Mesenchymal stem cell (in vitro differentiated cells and primary cell): ENCODE data around the gene PHF20.

ENCODE experiments used
- DNase-seq: peaks from one replicate; pipeline ENCODE4 v3.0.0-alpha.2; 2013
- H2AFZ ChIP-seq: one replicate; pipeline ENCODE4 v1.6.1; 2013; ENCODE audit warnings: low read depth, mild to moderate bottlenecking, control low read depth, inconsistent platforms, low read length, moderate library complexity
- H2AK5ac ChIP-seq: 2 replicates; pipeline ENCODE4 v1.6.1; 2013; ENCODE audit warnings: low read length, moderate library complexity, mild to moderate bottlenecking, inconsistent platforms; ENCODE audit not compliant: severe bottlenecking
- H2BK120ac ChIP-seq: one replicate; pipeline ENCODE4 v1.6.1; 2013; ENCODE audit warnings: low read depth, mild to moderate bottlenecking, inconsistent platforms, low read length, moderate library complexity
- H2BK12ac ChIP-seq, 2 experiments: one replicate each; pipeline ENCODE4 v1.6.1; 2013; ENCODE audit warnings: inconsistent platforms in 2 of 2, low read length in 2 of 2, mild to moderate bottlenecking in 2 of 2, moderate library complexity in 2 of 2, control low read depth in 1 of 2
- H2BK15ac ChIP-seq: one replicate; pipeline ENCODE4 v1.6.1; 2013; ENCODE audit warnings: mild to moderate bottlenecking, low read depth, inconsistent platforms; ENCODE audit not compliant: poor library complexity, severe bottlenecking
- H2BK5ac ChIP-seq: 2 replicates; pipeline ENCODE4 v1.6.1; 2013; ENCODE audit warnings: low read depth, mild to moderate bottlenecking, low read length, control low read depth, inconsistent platforms; ENCODE audit not compliant: poor library complexity, severe bottlenecking
- H3K14ac ChIP-seq, 2 experiments: one replicate each; pipeline ENCODE4 v1.6.1; 2013; ENCODE audit warnings: inconsistent platforms in 2 of 2, low read length in 2 of 2, control low read depth in 1 of 2, mild to moderate bottlenecking in 1 of 2, moderate library complexity in 1 of 2
- H3K18ac ChIP-seq, 2 experiments: one replicate each; pipeline ENCODE4 v1.6.1; 2013; ENCODE audit warnings: inconsistent platforms in 2 of 2, low read length in 2 of 2, control low read depth in 1 of 2, low read depth in 1 of 2, mild to moderate bottlenecking in 1 of 2
- H3K23ac ChIP-seq, 2 experiments: one replicate each; pipeline ENCODE4 v1.6.1; 2013; ENCODE audit warnings: inconsistent platforms in 2 of 2, low read length in 2 of 2, mild to moderate bottlenecking in 2 of 2, moderate library complexity in 2 of 2, control low read depth in 1 of 2
- H3K27ac ChIP-seq: 2 replicates; pipeline ENCODE4 v1.5.1; 2013; ENCODE audit warnings: mild to moderate bottlenecking, moderate library complexity, low read length, control low read depth, inconsistent platforms; ENCODE audit not compliant: poor library complexity, severe bottlenecking
- H3K27me3 ChIP-seq, 2 experiments: 2 replicates each; pipeline versions ENCODE4 v1.6.1 to v1.7.0; 2013; ENCODE audit warnings: low read length in 2 of 2, mild to moderate bottlenecking in 2 of 2, moderate library complexity in 2 of 2, control low read depth in 1 of 2, inconsistent platforms in 1 of 2; ENCODE audit not compliant: control insufficient read depth in 1 of 2, insufficient read depth in 1 of 2
- H3K36me3 ChIP-seq, 2 experiments: 2 replicates each; pipeline versions ENCODE4 v1.6.1 to v1.7.0; 2013; ENCODE audit warnings: low read length in 2 of 2, control low read depth in 1 of 2, inconsistent platforms in 1 of 2, low read depth in 1 of 2, mild to moderate bottlenecking in 1 of 2; ENCODE audit not compliant: insufficient read depth in 2 of 2, control insufficient read depth in 1 of 2
- H3K4ac ChIP-seq, 2 experiments: one replicate each; pipeline ENCODE4 v1.6.1; 2013; ENCODE audit warnings: inconsistent platforms in 2 of 2, low read length in 2 of 2, mild to moderate bottlenecking in 2 of 2, moderate library complexity in 2 of 2, control low read depth in 1 of 2, low read depth in 1 of 2
- H3K4me1 ChIP-seq: 2 replicates; pipeline ENCODE4 v1.6.1; 2013; ENCODE audit warnings: low read depth, low read length, control low read depth; ENCODE audit not compliant: control insufficient read depth, insufficient read depth
- H3K4me2 ChIP-seq: 2 replicates; pipeline ENCODE4 v1.6.1; 2013; ENCODE audit warnings: low read length, mild to moderate bottlenecking, inconsistent platforms; ENCODE audit not compliant: poor library complexity, severe bottlenecking
- H3K4me3 ChIP-seq, 2 experiments: 2 replicates each; pipeline versions ENCODE4 v1.5.1 to v1.7.0; 2013; ENCODE audit warnings: low read length in 2 of 2, mild to moderate bottlenecking in 2 of 2, control low read depth in 1 of 2, low read depth in 1 of 2; ENCODE audit not compliant: insufficient read depth in 1 of 2
- H3K79me1 ChIP-seq: replicated peaks from 2 replicates; pipeline ENCODE4 v1.6.1; 2013; ENCODE audit warnings: mild to moderate bottlenecking, control low read depth, low read length, inconsistent platforms; ENCODE audit not compliant: poor library complexity, severe bottlenecking
- H3K9ac ChIP-seq: 2 replicates; pipeline ENCODE4 v1.7.0; 2013; ENCODE audit warnings: mild to moderate bottlenecking, low read length, moderate library complexity
- H3K9me3 ChIP-seq: 2 replicates; pipeline ENCODE4 v1.7.0; 2013; ENCODE audit warnings: mild to moderate bottlenecking, low read length; ENCODE audit not compliant: control insufficient read depth
- H4K8ac ChIP-seq: one replicate; pipeline ENCODE4 v1.6.1; 2013; ENCODE audit warnings: inconsistent platforms, mild to moderate bottlenecking, low read length, moderate library complexity
- H4K91ac ChIP-seq: one replicate; pipeline ENCODE4 v1.6.1; 2013; ENCODE audit warnings: mild to moderate bottlenecking, low read length, inconsistent platforms
- WGBS: methylation state at CpG from one replicate; pipeline ENCODE4 v1.1.7; 2013; ENCODE audit warnings: mixed read lengths; 5-methylcytosine and 5-hydroxymethylcytosine counted together

PHF20 gene

GRCh38 chr20:35934050-35934449 lies 162.2 kb downstream of the PHF20 start:
- Histone ChIP-seq H3K14ac (no peak overlapping the region), H3K4me3 (no peak overlapping the region), H4K91ac (no peak overlapping the region), H2BK5ac (no peak overlapping the region), H3K4ac (no peak overlapping the region), H3K9me3 (no peaks in the 10 kb centered on the region), H2AK5ac (no peak overlapping the region), H4K8ac (no peak overlapping the region), H2BK120ac (no peak overlapping the region), H2BK12ac (no peak overlapping the region), H3K36me3 (peaks cover 23 to 67% of the 10 kb centered on the region in 2 experiments), H3K9ac (no peak overlapping the region), H2AFZ (no peak overlapping the region), H2BK15ac (no peak overlapping the region), H3K79me1 (peaks cover 30% of the 10 kb centered on the region), H3K27ac (no peak overlapping the region), H3K4me2 (no peak overlapping the region), H3K18ac (no peak overlapping the region), H3K27me3 (no peaks in the 10 kb centered on the region), H3K23ac (no peak overlapping the region), H3K4me1 (no peaks in the 10 kb centered on the region)
- no peak for DNase-seq
- 92% methylated on average over 3 of the region's 4 CpGs for WGBS

- H2BK120ac ChIP-seq: no peak overlapping the region
Observed at GRCh38 chr20:35939264-35939663, 167.4 kb downstream of the PHF20 start.

GRCh38 chr20:35941620-35942019 lies 169.8 kb downstream of the PHF20 start:
- Histone ChIP-seq H3K23ac (no peak overlapping the region), H4K8ac (no peak overlapping the region), H3K4me3 (no peak overlapping the region), H3K4me1 (peaks cover 1% of the 10 kb centered on the region), H3K9me3 (no peaks in the 10 kb centered on the region), H3K9ac (no peak overlapping the region), H3K27me3 (no peaks in the 10 kb centered on the region), H3K4ac (no peak overlapping the region), H2BK120ac (no peak overlapping the region), H3K36me3 (peaks cover 31 to 65% of the 10 kb centered on the region in 2 experiments), H2BK15ac (no peak overlapping the region), H2AFZ (no peak overlapping the region), H2BK12ac (no peak overlapping the region), H2BK5ac (no peak overlapping the region), H3K79me1 (peaks cover 27% of the 10 kb centered on the region), H3K14ac (no peak overlapping the region), H3K4me2 (no peak overlapping the region), H4K91ac (no peak overlapping the region), H2AK5ac (no peak overlapping the region), H3K18ac (no peak overlapping the region), H3K27ac (no peak overlapping the region)
- no peak for DNase-seq
- 97% methylated on average over 2 of the region's 2 CpGs for WGBS

More at GRCh38 chr20:35939264-35939663, 167.4 kb downstream of the PHF20 start:
- H3K18ac ChIP-seq: no peak overlapping the region
- H3K23ac ChIP-seq: no peak overlapping the region
- H2BK15ac ChIP-seq: no peak overlapping the region
- H2BK12ac ChIP-seq: no peak overlapping the region
- H4K91ac ChIP-seq: no peak overlapping the region
- no peak overlapping the region for H4K8ac ChIP-seq
- no peak overlapping the region for H2AK5ac ChIP-seq
- peaks cover 35% of the 10 kb centered on the region for H3K79me1 ChIP-seq
- H3K4me2 ChIP-seq: no peak overlapping the region
- H2AFZ ChIP-seq: no peak overlapping the region
- H3K4ac ChIP-seq: no peak overlapping the region
- 97% methylated on average over 3 of the region's 3 CpGs for WGBS
- no peak overlapping the region for H2BK5ac ChIP-seq
- H3K36me3 ChIP-seq: peaks cover 30 to 63% of the 10 kb centered on the region in 2 experiments
- no peak overlapping the region for H3K4me3 ChIP-seq
- H3K27me3 ChIP-seq: no peaks in the 10 kb centered on the region
- H3K4me1 ChIP-seq: peaks cover 1% of the 10 kb centered on the region
- H3K9me3 ChIP-seq: no peaks in the 10 kb centered on the region
- no peak overlapping the region for H3K14ac ChIP-seq
- H3K9ac ChIP-seq: no peak overlapping the region
- DNase-seq: no peak
- no peak overlapping the region for H3K27ac ChIP-seq

GRCh38 chr20:35942243-35942642 lies 170.4 kb downstream of the PHF20 start:
- Histone ChIP-seq H2BK15ac (no peak overlapping the region), H2BK12ac (no peak overlapping the region), H3K4me3 (no peak overlapping the region), H3K9ac (no peak overlapping the region), H3K9me3 (no peaks in the 10 kb centered on the region), H3K18ac (no peak overlapping the region), H4K91ac (no peak overlapping the region), H3K36me3 (peaks cover 33 to 68% of the 10 kb centered on the region in 2 experiments), H3K14ac (no peak overlapping the region), H2AFZ (no peak overlapping the region), H3K79me1 (peaks cover 29% of the 10 kb centered on the region), H2AK5ac (no peak overlapping the region), H3K4me1 (peaks cover 1% of the 10 kb centered on the region), H3K4ac (no peak overlapping the region), H3K4me2 (no peak overlapping the region), H3K27ac (no peak overlapping the region), H2BK5ac (no peak overlapping the region), H4K8ac (no peak overlapping the region), H3K27me3 (no peaks in the 10 kb centered on the region), H3K23ac (no peak overlapping the region), H2BK120ac (no peak overlapping the region)
- DNase-seq: no peak
- WGBS: 91% methylated on average over 2 of the region's 2 CpGs
